Measurements from ENCODE around the gene PPP2R2C.

Gene PPP2R2C

GRCh38 chr4:6446538-6447451, 25.6 kb downstream of the PPP2R2C start:
- DNase-seq, result no peak

- no peak for DNase-seq
These were observed 26.3 kb downstream of the PPP2R2C start for GRCh38 chr4:6446130-6446482.

GRCh38 chr4:6445403-6446129, 26.8 kb downstream of the PPP2R2C start:
- DNase-seq, result no peak

- DNase-seq, result no peak
These were observed 27.8 kb downstream of the PPP2R2C start for GRCh38 chr4:6444582-6444981.

GRCh38 chr4:6443035-6444023, 29.1 kb downstream of the PPP2R2C start:
- no peak for DNase-seq

- DNase-seq, result no peak
These were observed 29.9 kb downstream of the PPP2R2C start for GRCh38 chr4:6442555-6442954.

GRCh38 chr4:6441758-6442157, 30.7 kb downstream of the PPP2R2C start:
- DNase-seq, result no peak

- DNase-seq, result no peak
These were observed 31.2 kb downstream of the PPP2R2C start for GRCh38 chr4:6441202-6441582.

GRCh38 chr4:6440506-6441201, 31.8 kb downstream of the PPP2R2C start:
- no peak for DNase-seq

- no peak for DNase-seq
These were observed 33.2 kb downstream of the PPP2R2C start for GRCh38 chr4:6439120-6439762.

- DNase-seq, result no peak
These were observed 34.6 kb downstream of the PPP2R2C start for GRCh38 chr4:6437826-6438238.

GRCh38 chr4:6435010-6435409, 37.4 kb downstream of the PPP2R2C start:
- no peak for DNase-seq

GRCh38 chr4:6430927-6431326, 41.5 kb downstream of the PPP2R2C start:
- DNase-seq, result no peak

GRCh38 chr4:6427439-6428090, 44.8 kb downstream of the PPP2R2C start:
- no peak for DNase-seq

GRCh38 chr4:6426571-6427438, 45.6 kb downstream of the PPP2R2C start:
- DNase-seq, result no peak

GRCh38 chr4:6425911-6426310, 46.5 kb downstream of the PPP2R2C start:
- no peak for DNase-seq

- DNase-seq, result no peak
These were observed 47.1 kb downstream of the PPP2R2C start for GRCh38 chr4:6425336-6425735.

- no peak for DNase-seq
These were observed 48.0 kb downstream of the PPP2R2C start for GRCh38 chr4:6424425-6424824.

- DNase-seq, result no peak
These were observed 48.8 kb downstream of the PPP2R2C start for GRCh38 chr4:6423575-6423974.

GRCh38 chr4:6422866-6423265, 49.5 kb downstream of the PPP2R2C start:
- DNase-seq, result no peak
